ENCODE results near the gene CBARP.
A peak's percentile ranks its signal among the peaks of the same experiment; 100 is the strongest.

DNA sequence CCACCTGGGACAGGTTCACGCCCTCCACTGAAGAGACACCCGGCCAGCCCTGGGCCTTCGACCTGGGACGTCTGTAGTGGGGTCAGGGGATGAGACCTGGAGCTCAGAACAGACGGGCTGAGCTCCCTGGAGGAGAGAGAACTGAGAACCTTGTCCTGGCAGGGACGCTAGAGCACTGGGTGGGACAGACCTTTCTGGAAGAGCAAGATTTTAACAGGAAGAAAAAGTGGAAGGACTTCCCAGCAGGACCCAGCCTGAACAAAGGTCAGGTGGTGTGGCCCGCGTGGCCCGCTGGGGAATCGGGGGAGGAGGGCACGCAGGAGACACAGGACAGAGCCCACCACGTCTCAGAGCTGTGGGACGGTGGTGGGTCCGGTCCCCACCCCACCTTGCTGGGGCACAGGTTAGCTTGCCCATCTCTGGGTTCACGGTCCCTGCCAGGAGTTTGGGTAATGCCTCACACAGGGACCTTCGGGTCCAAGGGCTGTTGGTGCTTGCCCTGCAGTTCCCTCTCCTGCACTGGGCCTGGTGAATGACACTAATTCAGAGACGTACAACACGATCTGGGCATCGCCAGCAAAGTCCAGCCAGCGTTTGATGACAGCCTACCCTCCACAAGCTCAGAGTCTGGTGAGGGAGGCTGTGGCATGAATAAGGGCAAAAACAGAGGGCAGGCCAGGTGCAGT is 46.6 kb upstream of the CBARP start:
- TF ChIP-seq, protein P1, sequence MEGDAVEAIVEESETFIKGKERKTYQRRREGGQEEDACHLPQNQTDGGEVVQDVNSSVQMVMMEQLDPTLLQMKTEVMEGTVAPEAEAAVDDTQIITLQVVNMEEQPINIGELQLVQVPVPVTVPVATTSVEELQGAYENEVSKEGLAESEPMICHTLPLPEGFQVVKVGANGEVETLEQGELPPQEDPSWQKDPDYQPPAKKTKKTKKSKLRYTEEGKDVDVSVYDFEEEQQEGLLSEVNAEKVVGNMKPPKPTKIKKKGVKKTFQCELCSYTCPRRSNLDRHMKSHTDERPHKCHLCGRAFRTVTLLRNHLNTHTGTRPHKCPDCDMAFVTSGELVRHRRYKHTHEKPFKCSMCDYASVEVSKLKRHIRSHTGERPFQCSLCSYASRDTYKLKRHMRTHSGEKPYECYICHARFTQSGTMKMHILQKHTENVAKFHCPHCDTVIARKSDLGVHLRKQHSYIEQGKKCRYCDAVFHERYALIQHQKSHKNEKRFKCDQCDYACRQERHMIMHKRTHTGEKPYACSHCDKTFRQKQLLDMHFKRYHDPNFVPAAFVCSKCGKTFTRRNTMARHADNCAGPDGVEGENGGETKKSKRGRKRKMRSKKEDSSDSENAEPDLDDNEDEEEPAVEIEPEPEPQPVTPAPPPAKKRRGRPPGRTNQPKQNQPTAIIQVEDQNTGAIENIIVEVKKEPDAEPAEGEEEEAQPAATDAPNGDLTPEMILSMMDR (conservative IDR thresholded peaks at IDR 0.05 in 1 of 2, IDR thresholded peaks at IDR 0.05 in 1 of 2; ENCODE audit: extremely low read depth in 1 of 2, insufficient read depth in 1 of 2, low read depth in 1 of 2, low read length in 2 of 2) = no peak
- peak; percentile 28 for TF ChIP-seq EZH2 (IDR thresholded peaks at IDR 0.05; ENCODE audit: borderline replicate concordance, low read length)

Data from mammary epithelial cell (primary cell).